Lower lobe of right lung (tissue), 2 donors: ENCODE measurements around the gene KLF16. TPM values are rescaled to one million over a fixed set of nuclear protein-coding genes. Genes with fewer than 3 reads are reported as not detected.
A peak's percentile ranks its signal among the peaks of the same experiment; 100 is the strongest.
"Not testable (repeated sequence)": the region's sequence is repeated elsewhere in the genome, so short reads cannot be mapped to it uniquely, and the experiment has no call there.

ENCODE experiments used
- ATAC-seq, 2 donors: fragments of 200-7000 bp; cut with Tn5 transposase; one replicate each; pipeline ENCODE4 v1.9.1; 2020 to 2022; ENCODE audit warnings: mild to moderate bottlenecking in 2 of 2, moderate library complexity in 2 of 2
- DNase-seq: peaks from one replicate; pipeline ENCODE4 v3.0.0-alpha.2; 2020
- H3K27ac ChIP-seq: fragments of 200-600 bp; one replicate; pipeline ENCODE4 v1.8.0; 2022
- H3K27me3 ChIP-seq: fragments of 200-600 bp; one replicate; pipeline ENCODE4 v1.8.0; 2022; ENCODE audit warnings: low read depth
- H3K36me3 ChIP-seq: fragments of 200-600 bp; one replicate; pipeline ENCODE4 v1.8.0; 2022; ENCODE audit warnings: mild to moderate bottlenecking
- H3K4me1 ChIP-seq: fragments of 200-600 bp; one replicate; pipeline ENCODE4 v1.8.0; 2022
- H3K4me3 ChIP-seq: fragments of 200-600 bp; one replicate; pipeline ENCODE4 v1.8.0; 2022; ENCODE audit warnings: mild to moderate bottlenecking
- H3K9me3 ChIP-seq: fragments of 200-600 bp; one replicate; pipeline ENCODE4 v1.8.0; 2022
- CTCF ChIP-seq: fragments of 200-600 bp; IDR thresholded peaks from one replicate; pipeline ENCODE4 v1.8.0; 2022; ENCODE audit warnings: antibody characterized with exemption, mild to moderate bottlenecking
- intact Hi-C: fragments of 100-400 bp; cut with DNase I; formaldehyde crosslinking; loops from one replicate; pipeline ENCODE4 v1.11.0; 2022
- total RNA-seq: library from RNA; stranded (reverse); fragmentation: NEBNext Ultra II Directional; extraction: Animal tissue kit (Norgen Biotek cat#: 25700); gene quantifications from one replicate; pipeline ENCODE4 v1.2.1, GENCODE V29; 2021
- donor health status: DM: no; HTN: yes; CAD: no; lungs with severe emphysema.

Gene KLF16
- total RNA-seq, 1 donor from 2014 or later = 22.2 TPM

- no peak for ATAC-seq
- intact Hi-C loops = no loop called here
- no peak for TF ChIP-seq CTCF
- no peaks in the 10 kb centered on the region for H3K36me3 ChIP-seq
- no peaks in the 10 kb centered on the region for H3K27me3 ChIP-seq
- H3K27ac ChIP-seq = no peak overlapping the region
- peaks cover 34% of the 10 kb centered on the region for H3K4me1 ChIP-seq
- no peak overlapping the region for H3K4me3 ChIP-seq
- H3K9me3 ChIP-seq = no peaks in the 10 kb centered on the region
- no peak for DNase-seq
Observed at GRCh38 chr19:1893791-1894190, 30.4 kb upstream of the KLF16 start.

- Histone ChIP-seq H3K36me3 (no peaks in the 10 kb centered on the region), H3K27ac (no peak overlapping the region), H3K9me3 (no peaks in the 10 kb centered on the region), H3K27me3 (no peaks in the 10 kb centered on the region), H3K4me1 (peaks cover 2% of the 10 kb centered on the region), H3K4me3 (no peak overlapping the region)
- intact Hi-C loops = no loop called here
- no peak for DNase-seq
- no peak for TF ChIP-seq CTCF
- ATAC-seq = no peak
Observed at GRCh38 chr19:1889907-1890306, 26.5 kb upstream of the KLF16 start.

DNA sequence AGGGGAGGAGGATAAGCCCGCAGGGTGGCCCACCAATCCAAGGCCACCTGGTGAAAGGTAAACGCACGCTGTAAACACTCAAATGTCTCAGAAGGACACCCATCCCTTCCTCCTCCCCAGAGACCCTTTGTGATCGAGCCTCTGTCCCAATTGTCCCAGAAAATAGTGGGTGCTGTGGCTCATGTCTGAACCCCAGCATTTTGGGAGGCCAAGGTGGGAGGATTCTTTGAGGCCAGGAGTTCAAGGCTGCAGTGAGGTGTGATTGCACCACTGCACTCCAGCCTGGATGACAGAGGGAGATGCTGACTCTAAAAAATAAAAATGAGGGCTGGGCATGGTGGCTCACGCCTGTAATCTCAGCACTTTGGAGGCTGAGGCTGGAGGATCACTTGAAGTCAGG lies 25.0 kb upstream of the KLF16 start:
- H3K36me3 ChIP-seq = no peaks in the 10 kb centered on the region
- H3K9me3 ChIP-seq = no peaks in the 10 kb centered on the region
- TF ChIP-seq CTCF = no peak
- intact Hi-C loops = no loop called here
- no peak overlapping the region for H3K27ac ChIP-seq
- H3K4me3 ChIP-seq = no peak overlapping the region
- no peak for ATAC-seq
- no peaks in the 10 kb centered on the region for H3K27me3 ChIP-seq
- DNase-seq = no peak
- H3K4me1 ChIP-seq = peaks cover 13% of the 10 kb centered on the region

- H3K27me3 ChIP-seq, H3K27ac ChIP-seq, DNase-seq, ATAC-seq, intact Hi-C loops, H3K9me3 ChIP-seq, H3K36me3 ChIP-seq, H3K4me3 ChIP-seq: not testable (repeated sequence)
- H3K4me1 ChIP-seq = peaks cover 31% of the 10 kb centered on the region
Observed at GRCh38 chr19:1886360-1886759, 23.0 kb upstream of the KLF16 start.

GRCh38 chr19:1885398-1886119 lies 22.2 kb upstream of the KLF16 start, which contains the start of gene ABHD17A:
ABHD17A (minus strand) TSS chr19:1885496; CDS start chr19:1881566, 3,930 bp downstream.
- H3K27me3 ChIP-seq, H3K36me3 ChIP-seq, H3K9me3 ChIP-seq, intact Hi-C loops: not testable (repeated sequence)
- DNase-seq (peak; percentile 95), ATAC-seq (peak; percentile 97 to 98)
- H3K4me3 ChIP-seq = peak within 1 kb of the TSS; percentile 97
- peaks cover 37% of the 10 kb centered on the region for H3K4me1 ChIP-seq
- peak within 1 kb of the TSS; percentile 90 for H3K27ac ChIP-seq

DNA sequence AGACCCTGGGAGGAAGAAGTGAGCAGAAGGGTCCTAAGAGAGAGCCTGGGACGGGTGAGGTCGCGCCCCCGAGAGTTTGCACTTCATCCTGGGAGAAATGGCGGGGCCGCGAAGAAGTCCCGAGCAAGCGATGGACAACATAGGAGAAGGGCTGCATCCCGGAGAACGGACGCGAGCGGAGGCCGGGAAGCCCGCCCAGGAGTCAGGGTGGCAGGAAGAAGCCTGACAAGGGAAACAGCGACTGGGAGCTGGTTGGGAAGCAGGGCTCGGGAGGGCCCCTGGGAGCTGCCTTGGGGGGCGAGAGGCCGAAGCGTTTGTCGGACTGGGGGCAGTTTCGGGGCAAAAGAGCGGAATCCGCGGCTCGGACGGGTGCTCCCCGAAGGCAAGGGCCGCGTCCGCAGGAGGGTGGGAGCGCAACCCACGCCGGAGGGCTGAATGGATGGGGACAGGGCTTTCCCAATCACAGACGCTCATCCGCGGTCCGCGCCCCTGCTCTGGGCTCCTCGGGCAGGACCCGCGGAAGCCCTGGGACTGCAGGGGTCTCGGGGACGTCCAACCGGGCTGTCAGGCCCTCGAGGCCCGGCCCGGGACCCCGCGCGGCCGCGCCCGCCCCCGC lies 21.4 kb upstream of the KLF16 start:
- no peaks in the 10 kb centered on the region for H3K9me3 ChIP-seq
- H3K27ac ChIP-seq = peak overlapping the region; percentile 90
- no peak for DNase-seq
- no peaks in the 10 kb centered on the region for H3K27me3 ChIP-seq
- H3K4me3 ChIP-seq = peak overlapping the region; percentile 97
- peak; percentile 2 to 11 for ATAC-seq
- H3K36me3 ChIP-seq = peaks cover 15% of the 10 kb centered on the region
- intact Hi-C loops = no loop called here
- TF ChIP-seq CTCF = no peak
- peaks cover 44% of the 10 kb centered on the region for H3K4me1 ChIP-seq
